HL-60/S4 (cell line): Measurements from ENCODE around the gene POLR3A.

Experiments used
- in situ Hi-C: fragments of 300-500 bp; cut with MboI; formaldehyde crosslinking; loops from 2 replicates; pipeline ENCODE4 v1.14.3; 2022; ENCODE audit warnings: low sequenced_read_pairs

POLR3A gene

GRCh38 chr10:78047314-78047891 is 18.1 kb upstream of the POLR3A start:
- in situ Hi-C loops, result loop anchor here (10.0 kb wide), 2 partner anchors 267 to 1147 kb away; no protein-coding TSS in a partner anchor

- in situ Hi-C loops, result loop anchor here (10.0 kb wide), 2 partner anchors 268 to 1148 kb away; no protein-coding TSS in a partner anchor
Measured at GRCh38 chr10:78046711-78047269, 17.5 kb upstream of the POLR3A start.

- in situ Hi-C loops, result loop anchor here (10.0 kb wide), 2 partner anchors 269 to 1149 kb away; no protein-coding TSS in a partner anchor
Measured at GRCh38 chr10:78045856-78046255, 16.5 kb upstream of the POLR3A start.

GRCh38 chr10:78045237-78045636 is 15.9 kb upstream of the POLR3A start:
- in situ Hi-C loops, result loop anchor here (10.0 kb wide), 2 partner anchors 270 to 1150 kb away; no protein-coding TSS in a partner anchor

GRCh38 chr10:78044699-78045098 is 15.4 kb upstream of the POLR3A start:
- in situ Hi-C loops, result loop anchor here (10.0 kb wide), 2 partner anchors 270 to 1150 kb away; no protein-coding TSS in a partner anchor

GRCh38 chr10:78044179-78044578 is 14.9 kb upstream of the POLR3A start:
- in situ Hi-C loops, result loop anchor here (10.0 kb wide), 2 partner anchors 271 to 1151 kb away; no protein-coding TSS in a partner anchor

- in situ Hi-C loops, result loop anchor here (10.0 kb wide), 2 partner anchors 272 to 1152 kb away; no protein-coding TSS in a partner anchor
Measured at GRCh38 chr10:78042752-78043104, 13.4 kb upstream of the POLR3A start.

- in situ Hi-C loops, result loop anchor here (10.0 kb wide), 2 partner anchors 273 to 1153 kb away; no protein-coding TSS in a partner anchor
Measured at GRCh38 chr10:78042058-78042751, 12.9 kb upstream of the POLR3A start.

- in situ Hi-C loops, result loop anchor here (10.0 kb wide), 2 partner anchors 273 to 1153 kb away; no protein-coding TSS in a partner anchor
Measured at GRCh38 chr10:78041170-78042057, 12.1 kb upstream of the POLR3A start.

GRCh38 chr10:78039743-78040142 is 10.4 kb upstream of the POLR3A start:
- in situ Hi-C loops, result loop anchor here (10.0 kb wide), 2 partner anchors 275 to 1155 kb away; no protein-coding TSS in a partner anchor

GRCh38 chr10:78038791-78039547 is 9.7 kb upstream of the POLR3A start:
- in situ Hi-C loops, result no loop called here

- in situ Hi-C loops, result no loop called here
Measured at GRCh38 chr10:78038105-78038504, 8.8 kb upstream of the POLR3A start.

- in situ Hi-C loops, result no loop called here
Measured at GRCh38 chr10:78035933-78036583, 6.7 kb upstream of the POLR3A start.

GRCh38 chr10:78035437-78035836 is 6.1 kb upstream of the POLR3A start:
- in situ Hi-C loops, result no loop called here

GRCh38 chr10:78035025-78035424 is 5.7 kb upstream of the POLR3A start:
- in situ Hi-C loops, result no loop called here

- in situ Hi-C loops, result no loop called here
Measured at GRCh38 chr10:78033637-78034470, 4.5 kb upstream of the POLR3A start, which contains the start of gene RPS24. Gene RPS24, plus strand, starts transcription at chr10:78033863. Its CDS starts 39 bp downstream, at chr10:78033902.

- in situ Hi-C loops, result no loop called here
Measured at GRCh38 chr10:78033387-78033636, 4.0 kb upstream of the POLR3A start.

GRCh38 chr10:78028438-78029268 is 662 bp downstream of the POLR3A start:
- in situ Hi-C loops, result no loop called here
